GM21717 (cell line): ENCODE measurements around the gene VPS13A.
"Not testable (repeated sequence)": the region's sequence is repeated elsewhere in the genome, so short reads cannot be mapped to it uniquely, and the experiment has no call there.

Source experiments
- ATAC-seq: cut with Tn5 transposase; IDR thresholded peaks from one replicate; pipeline ENCODE4 v1.9.1; 2021; ENCODE audit warnings: mild to moderate bottlenecking, moderate library complexity; ENCODE audit not compliant: unreplicated experiment

Gene VPS13A

GRCh38 chr9:77291714-77292113 lies 114.4 kb downstream of the VPS13A start:
- ATAC-seq = no peak

GRCh38 chr9:77293949-77294348 lies 116.6 kb downstream of the VPS13A start:
- ATAC-seq = no peak

DNA sequence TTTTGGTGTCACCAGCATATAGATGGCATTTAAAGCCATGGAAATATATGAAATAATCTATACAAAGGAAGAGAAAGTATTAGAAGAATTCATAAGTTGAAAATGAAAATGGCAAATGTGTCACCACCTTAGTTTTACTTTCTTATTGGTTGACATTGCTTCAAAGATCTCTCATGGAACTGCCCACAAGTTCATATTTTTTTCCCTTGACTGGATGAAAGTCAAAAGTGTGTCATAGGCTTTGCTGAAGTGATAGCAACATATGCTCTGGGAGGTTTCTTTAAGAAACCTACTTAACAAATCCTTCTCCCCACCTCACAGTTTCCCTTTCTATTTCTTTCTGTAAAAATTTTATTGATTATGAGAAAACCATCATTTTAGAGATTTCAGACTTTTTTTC lies 127.2 kb downstream of the VPS13A start:
- peak; percentile 90 for ATAC-seq

DNA sequence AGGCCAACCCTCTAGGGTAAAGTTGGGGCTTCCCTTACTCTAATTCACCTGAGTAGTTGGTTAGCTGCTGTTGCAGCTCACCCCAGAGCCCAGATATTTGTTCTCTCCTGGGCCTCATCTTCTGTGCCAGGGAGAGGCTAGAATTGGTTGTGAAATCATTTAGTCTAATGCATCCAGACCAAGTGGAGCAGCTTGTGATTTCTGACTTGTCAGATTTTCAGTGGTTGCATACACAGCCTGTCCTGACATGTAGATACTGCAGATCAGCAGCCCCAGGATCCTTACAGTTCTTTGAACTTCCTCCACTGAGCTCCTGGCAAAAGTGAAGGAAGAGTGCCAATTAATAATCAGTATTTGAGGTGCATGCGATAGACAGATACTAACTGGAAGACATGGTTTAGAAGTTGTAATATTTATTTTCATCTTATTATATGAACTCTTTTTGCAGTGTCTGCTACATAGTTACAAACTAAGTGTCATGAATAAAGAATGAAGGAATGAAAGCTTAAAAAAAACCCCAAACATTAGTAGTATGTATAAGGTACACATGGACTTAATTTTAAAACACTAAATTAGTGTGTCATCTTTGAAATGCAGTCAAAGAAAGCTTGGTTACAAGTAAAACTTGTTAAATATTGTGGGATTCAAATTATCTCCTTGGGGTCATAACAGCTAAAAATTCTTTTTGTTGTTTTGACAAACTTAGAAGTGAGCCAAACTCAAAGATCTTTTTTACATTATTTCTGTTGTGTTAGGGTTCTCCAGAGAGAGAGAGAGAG lies 128.5 kb downstream of the VPS13A start:
- ATAC-seq = no peak

DNA sequence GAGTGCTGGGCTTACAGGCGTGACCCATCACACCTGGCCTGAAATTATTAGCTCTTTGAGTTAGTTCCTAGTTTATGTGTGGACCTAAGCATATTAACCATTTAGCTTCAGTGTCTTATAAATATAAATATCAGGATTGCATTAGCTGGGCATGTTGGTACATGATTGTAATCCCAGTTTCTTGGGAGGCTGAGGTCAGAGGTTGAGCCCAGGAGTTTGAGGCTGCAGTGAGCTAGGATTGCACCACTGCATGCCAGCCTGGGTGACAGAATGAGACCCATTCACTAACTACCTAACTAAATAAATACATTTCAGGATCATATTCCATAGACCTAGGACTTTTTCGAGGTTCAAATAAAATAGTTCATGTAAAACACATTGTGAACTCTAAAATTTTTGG lies 129.8 kb downstream of the VPS13A start:
- no peak for ATAC-seq

DNA sequence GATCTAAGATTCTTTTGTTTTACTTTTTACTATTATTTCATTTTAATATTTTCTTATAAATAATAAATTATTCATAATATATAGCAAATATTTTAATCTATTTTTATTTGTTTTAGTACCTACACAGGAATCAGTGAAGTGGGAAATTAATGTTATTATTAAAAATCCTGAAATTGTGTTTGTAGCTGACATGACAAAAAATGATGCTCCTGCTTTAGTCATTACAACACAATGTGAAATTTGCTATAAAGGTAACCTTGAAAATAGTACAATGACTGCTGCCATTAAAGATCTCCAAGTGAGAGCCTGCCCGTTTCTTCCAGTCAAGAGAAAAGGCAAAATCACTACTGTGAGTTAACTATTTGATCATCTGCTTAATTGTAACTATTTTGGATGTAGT lies 138.7 kb downstream of the VPS13A start:
- ATAC-seq = no peak

GRCh38 chr9:77325058-77325457 lies 147.7 kb downstream of the VPS13A start:
- no peak for ATAC-seq

GRCh38 chr9:77328102-77328501 lies 150.8 kb downstream of the VPS13A start:
- ATAC-seq = no peak

GRCh38 chr9:77370064-77370463 lies 192.7 kb downstream of the VPS13A start:
- no peak for ATAC-seq

- no peak for ATAC-seq
Observed at GRCh38 chr9:77374266-77374665, 196.9 kb downstream of the VPS13A start.

GRCh38 chr9:77375956-77376532 lies 198.7 kb downstream of the VPS13A start:
- ATAC-seq = no peak

GRCh38 chr9:77384406-77384805 lies 207.1 kb downstream of the VPS13A start:
- no peak for ATAC-seq

DNA sequence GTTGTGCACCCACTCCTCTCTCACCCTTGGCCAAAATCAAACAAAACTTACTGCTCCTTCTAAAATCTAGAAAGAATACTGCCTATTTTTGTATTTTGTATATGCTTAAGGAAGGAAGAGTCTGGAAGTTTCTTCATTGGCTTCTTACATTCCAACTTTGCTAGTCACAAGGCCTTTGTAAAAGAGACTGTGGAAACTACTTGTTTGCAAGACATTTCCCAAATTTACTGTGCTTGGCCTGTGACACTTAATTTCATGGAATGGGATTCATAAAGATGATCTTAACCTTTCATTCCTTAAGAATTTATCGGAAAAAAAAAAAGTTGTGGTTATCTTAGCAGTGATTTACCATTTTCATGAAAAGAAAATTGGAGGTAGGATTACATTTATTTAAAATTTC lies 208.9 kb downstream of the VPS13A start:
- ATAC-seq = no peak

DNA sequence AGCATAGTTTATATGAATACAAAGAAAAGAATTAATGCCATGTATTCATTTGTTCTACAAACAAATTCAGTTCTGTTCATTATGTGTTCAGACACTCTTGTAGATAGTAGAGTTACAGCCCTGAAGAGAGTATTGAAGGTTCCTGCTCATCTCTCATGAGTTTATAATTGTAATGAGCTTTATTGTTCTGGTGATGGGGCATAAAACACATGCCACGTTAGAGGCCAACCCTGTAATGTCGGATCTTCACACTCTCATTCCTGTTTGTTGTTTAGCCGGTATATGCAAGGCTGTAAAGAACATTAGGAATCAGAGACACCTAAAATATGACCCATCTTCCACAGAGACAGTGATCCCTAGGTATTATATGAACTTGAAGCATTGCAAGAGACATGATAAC lies 214.5 kb downstream of the VPS13A start:
- ATAC-seq = no peak

DNA sequence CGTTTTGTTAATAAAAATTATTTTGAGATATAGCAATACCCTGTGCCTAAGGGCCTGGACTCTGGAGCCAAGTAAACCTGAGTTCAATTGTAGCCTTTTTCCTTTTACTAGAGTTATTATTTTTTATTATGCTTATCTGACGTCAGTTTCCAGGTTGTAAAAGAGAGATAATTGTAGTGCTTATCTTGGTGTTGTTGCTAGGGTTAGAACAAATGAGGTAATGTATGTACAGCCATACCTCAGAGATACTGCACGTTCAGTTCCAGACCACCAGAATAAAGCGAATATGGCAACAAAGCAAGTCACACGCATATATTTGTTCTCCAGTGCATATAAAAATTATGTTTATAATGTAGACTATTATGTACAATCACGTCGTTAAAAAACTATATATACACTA lies 215.0 kb downstream of the VPS13A start:
- no peak for ATAC-seq

DNA sequence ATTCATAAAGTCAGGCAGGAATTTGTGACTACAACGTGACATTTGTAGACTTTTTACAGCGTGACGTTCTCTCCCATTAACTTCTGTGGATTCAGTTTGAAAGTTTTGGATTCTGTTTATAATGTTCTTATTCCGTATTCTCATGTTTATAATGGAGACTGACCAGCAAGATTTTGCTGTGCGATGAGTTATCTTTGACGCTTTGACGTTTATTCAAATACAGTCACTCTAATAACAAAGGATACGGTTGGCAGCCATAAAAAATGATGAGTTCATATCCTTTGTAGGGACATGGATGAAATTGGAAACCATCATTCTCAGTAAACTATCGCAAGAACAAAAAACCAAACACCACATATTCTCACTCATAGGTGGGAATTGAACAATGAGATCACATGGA lies 221.2 kb downstream of the VPS13A start:
- not testable (repeated sequence) for ATAC-seq

DNA sequence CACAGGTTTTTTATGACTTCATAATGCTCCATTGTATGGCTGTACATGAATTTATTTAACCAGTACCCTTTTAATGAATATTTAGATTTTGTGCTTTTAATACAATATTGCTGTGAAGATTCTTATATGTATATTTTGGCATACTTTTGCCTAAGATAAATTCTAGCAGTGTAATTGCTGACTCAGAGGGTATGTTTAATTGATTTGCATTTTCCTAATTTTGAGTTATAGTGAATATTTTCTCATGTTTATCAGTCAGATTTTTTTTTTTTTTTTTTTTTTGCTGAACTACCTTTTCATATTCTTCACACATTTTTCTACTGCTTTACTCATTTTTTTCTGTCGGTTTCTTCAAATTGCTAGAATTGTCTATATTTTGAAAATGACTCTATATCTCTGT lies 222.6 kb downstream of the VPS13A start:
- no peak for ATAC-seq

- no peak for ATAC-seq
Observed at GRCh38 chr9:77402286-77402685, 225.0 kb downstream of the VPS13A start.

GRCh38 chr9:77403239-77403638 lies 225.9 kb downstream of the VPS13A start:
- no peak for ATAC-seq

- not testable (repeated sequence) for ATAC-seq
Observed at GRCh38 chr9:77408521-77408920, 231.2 kb downstream of the VPS13A start.

GRCh38 chr9:77417566-77417965 lies 240.2 kb downstream of the VPS13A start:
- ATAC-seq = no peak

- ATAC-seq = no peak
Observed at GRCh38 chr9:77418226-77418625, 240.9 kb downstream of the VPS13A start.

GRCh38 chr9:77420641-77421040 lies 243.3 kb downstream of the VPS13A start:
- ATAC-seq = no peak
